Stimulated activated CD8-positive, alpha-beta memory T cell treated with anti-CD3 and anti-CD28 coated beads, Interleukin-15, amount 100 ng/mL, for 4 hours (primary cell): ENCODE measurements around the gene AMPH.
"Not testable (repeated sequence)": the region's sequence is repeated elsewhere in the genome, so short reads cannot be mapped to it uniquely, and the experiment has no call there.

ENCODE experiments used
- DNase-seq, 2 donors: peaks; one replicate each; pipeline ENCODE4 v3.0.0-alpha.2; 2020; ENCODE audit warnings: low read depth in 2 of 2

The AMPH gene

DNA sequence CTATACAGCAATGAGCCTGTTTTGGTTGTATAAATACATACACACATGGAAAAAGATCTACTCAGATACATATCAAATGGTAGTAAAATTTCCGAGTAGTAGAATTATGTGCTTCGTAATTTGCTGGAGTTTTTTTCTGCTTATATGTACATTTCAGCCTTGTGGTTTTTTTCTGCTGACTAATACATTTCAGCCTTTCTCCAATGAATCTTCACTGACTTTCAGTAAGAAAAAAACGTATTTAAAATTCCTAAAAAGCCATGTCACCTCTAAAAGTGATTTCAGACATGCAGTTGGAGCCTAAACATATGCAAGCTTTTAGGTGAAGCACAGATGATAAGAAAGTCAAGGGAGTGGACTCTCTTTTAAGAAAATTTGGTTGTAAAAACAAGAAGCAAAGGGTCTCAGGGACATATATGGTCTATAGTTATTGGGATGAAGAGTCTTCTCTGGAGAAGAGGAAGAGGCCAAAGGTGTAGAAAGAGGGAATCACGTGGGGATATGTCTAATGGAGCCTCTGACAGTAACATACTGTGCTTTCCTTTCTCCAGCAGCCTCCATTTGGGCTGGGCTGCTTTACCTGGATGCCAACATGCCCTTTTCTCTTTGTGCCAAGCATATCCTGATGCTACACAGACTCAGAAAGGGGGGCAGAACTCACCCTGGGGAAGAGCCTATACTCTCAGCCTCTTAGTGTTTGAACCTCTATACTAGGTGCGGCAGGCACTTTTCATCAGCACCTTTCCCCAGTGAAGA is 2.4 kb downstream of the AMPH start:
- no peak for DNase-seq

DNA sequence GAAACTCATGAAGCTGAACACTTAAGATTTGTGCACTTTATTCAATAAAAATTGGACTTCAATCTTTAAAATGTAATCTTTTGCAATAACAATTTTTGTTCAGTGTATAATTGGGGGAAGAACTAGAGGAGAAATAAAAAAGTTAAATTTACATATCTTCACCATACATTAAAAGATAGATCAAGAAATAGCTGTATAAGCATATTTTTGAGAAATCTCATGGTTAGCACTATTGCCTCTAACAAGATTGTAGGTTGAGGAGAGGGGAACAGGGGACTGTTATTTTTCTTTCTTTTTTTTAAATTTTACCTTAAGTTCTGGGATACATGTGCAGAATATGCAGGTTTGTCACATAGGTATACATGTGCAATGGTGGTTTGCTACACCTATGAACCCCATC is 5.3 kb downstream of the AMPH start:
- no peak for DNase-seq

DNA sequence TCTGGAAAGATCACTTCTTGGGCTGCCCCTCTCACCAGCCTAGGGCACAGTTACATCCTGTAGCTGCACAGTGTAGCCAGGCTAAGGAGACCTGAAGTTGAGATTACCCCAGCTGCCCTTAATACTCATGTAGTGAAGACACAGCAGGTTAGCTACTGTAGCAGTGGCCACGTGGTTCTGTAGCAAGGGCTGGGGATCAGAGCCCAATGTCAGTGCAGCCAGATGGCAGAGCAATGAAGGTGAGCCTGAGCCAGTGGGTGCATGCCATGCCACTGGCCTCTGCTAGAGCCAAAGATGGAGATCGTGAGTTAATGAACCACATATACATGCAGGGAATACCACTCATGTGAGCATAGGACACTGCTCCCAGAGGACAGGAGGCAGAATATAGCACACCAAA is 15.5 kb downstream of the AMPH start:
- DNase-seq: no peak

DNA sequence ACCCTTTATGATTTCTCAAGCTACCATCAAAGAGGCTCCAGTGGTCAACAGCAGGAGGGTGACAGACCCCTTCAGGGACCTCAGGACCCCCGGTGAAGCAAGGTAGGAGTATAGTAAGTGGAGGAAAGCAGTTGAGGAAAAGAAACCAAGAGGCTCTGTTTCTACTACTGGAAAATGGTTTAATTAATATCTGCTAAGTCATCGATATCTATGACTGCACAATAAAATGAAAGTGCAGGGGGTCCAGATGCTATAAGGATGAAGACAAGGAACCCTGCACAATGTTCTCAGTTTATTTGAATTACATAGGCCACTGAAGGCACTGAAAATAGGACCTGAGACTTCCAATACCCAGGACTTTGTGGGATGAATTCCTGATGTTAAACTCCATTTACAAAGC is 23.7 kb downstream of the AMPH start:
- no peak for DNase-seq

DNA sequence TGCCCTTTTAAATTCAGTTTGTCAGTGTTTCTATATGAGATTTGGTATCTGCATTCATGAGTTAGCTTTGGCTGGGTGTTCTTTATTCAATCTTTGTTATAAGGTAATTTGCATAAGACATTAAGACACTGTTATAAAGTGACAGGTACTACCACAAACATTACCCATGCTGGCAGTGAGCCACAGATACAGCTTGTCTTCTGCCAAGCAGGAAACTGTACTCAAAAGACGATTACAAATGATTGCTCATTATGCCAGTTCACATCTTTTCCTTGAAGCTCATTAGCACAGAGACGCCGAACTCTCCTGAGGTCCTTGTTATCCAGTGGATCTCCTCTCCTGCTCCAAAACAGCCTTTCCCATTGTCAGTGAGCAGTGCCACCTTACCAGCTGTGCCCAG is 30.4 kb downstream of the AMPH start:
- DNase-seq: no peak

DNA sequence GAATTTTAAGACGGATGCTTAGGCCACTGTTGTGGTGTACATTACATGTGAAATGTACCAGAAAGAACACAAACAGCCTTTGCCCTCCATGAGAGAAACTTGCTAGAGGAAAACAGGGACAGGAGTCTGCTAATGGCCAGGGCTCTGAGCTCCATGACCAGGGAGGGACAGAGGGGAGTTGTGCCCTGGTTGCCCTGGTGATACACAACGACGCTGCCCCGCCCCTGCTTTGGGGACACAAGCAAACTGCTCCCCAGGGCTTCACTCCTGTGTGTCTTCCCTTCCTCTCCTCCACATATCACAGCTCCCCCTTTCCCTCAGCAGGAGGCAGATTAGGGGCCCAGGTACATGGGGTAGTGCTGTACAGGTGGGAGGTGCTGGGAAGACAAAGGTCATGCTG is 36.2 kb downstream of the AMPH start:
- no peak for DNase-seq

DNA sequence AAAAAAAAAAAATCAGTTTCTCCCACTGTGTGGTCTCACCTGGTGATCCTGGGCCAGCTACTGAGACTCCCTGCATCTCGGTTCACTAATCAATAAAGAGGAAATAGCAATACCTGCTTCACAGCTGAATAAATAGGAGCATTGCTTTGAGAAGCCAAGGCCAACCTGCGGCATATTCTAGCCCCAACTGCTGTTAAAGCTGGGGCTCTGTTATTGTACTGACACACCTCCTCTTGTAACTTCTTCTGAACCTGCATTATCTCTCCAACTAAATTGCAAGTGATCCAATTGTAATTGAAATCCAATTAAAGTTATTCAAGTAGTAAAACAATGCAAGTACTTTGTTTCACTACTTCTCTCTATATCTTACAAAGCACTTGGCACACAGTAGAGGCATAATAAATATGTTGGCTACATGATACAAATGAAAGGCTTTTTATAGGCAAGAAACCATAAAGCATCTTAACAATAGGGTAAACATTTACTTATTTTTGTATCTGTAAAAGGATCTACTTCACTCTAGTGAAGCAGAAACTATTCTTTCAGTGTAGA is 38.4 kb downstream of the AMPH start:
- DNase-seq: no peak

- DNase-seq: no peak
Observed at GRCh38 chr7:38585572-38586354, 45.4 kb downstream of the AMPH start.

- DNase-seq: no peak
Observed at GRCh38 chr7:38584443-38585210, 46.5 kb downstream of the AMPH start.

DNA sequence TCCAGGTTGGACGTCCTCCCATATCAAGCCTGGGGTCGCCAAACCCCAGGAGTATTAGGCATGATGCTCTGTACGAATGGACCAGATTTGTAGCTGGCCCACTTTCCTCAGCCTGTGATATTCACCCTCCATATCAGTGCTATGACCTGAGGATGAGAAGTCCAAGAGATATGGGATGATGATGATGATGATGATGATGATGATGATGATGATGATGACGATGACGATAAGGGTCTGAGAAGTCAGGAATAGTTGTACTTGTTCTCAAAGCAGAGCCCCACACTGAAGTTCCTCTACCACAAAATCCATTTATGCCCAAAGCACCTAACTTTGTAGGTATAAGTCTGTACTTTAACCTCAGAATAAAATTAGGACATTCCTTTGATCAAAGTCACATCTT is 50.7 kb downstream of the AMPH start:
- DNase-seq: no peak

GRCh38 chr7:38574086-38574485 is 57.1 kb downstream of the AMPH start:
- no peak for DNase-seq

DNA sequence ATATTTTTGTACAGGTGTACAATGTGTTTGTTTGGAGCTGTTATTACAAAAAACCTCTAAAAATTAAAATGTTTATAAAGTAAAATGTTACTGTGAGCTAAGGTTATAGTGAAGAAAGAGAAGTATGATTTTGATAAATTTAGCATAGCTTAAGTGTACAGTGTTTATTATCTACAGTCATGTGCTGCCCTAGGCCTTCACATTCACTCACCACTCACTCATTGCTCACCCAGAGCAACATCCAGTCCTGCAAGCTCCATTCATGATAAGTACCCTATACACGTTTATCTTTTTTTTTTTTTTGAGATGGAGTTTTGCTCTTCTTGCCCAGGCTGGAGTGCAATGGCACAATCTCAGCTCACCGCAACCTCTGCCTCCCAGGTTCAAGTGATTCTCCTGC is 59.6 kb downstream of the AMPH start:
- DNase-seq: not testable (repeated sequence)

DNA sequence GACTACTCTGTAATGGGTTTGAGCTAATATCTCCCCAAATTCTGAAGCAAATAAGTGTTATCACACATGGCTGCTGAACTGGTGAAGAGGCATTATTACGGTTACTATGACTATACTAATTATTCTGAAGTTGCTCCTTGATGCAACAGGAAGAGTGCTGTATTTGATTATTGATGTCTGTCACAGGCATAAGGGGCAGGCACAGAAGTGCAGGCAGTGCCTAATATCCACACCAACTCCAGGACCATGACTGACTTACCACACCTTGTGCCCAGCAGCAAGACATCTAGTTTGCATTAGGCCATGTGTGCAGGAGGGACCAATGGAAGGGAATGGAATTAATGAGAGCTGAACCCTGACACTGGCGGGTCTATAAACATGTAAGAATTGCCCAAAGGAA is 62.7 kb downstream of the AMPH start:
- DNase-seq: no peak

DNA sequence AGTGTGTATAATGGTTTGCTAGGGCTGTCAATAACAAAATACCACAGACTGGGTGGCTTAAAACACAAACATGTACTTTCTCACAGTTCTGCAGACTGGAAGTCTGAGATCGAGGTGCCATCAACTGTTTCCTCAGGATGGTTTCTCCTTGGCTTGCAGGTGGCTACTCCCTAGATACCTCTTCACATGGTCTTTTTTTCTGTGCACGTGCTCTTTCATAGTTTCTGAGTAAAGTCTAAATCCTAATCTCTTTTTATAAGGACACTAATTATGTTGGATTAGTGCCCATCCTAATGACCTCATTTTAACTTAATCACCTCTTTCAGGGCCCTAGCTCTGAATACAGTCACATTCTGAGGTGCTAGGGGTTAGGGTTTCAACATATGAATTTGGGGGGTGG is 65.9 kb downstream of the AMPH start:
- DNase-seq: no peak

DNA sequence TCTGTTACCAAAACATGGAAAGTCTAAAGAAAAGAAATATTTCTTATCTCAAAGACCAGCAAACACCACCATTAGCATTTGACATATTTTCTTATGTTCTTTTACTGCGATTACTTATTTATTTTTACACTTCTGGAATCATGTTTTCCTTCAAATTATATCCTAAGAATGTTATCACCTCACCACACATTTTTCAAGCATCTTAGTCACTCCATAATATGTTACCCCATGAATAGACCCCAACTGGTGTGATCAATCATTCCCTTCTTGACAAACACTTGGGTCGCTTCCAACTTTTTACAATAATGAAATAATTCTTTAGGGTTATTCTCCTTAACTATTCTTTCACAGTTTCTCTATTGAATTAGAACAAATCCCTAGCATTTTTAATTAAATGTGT is 67.4 kb downstream of the AMPH start:
- no peak for DNase-seq

- no peak for DNase-seq
Observed at GRCh38 chr7:38561166-38561565, 70.0 kb downstream of the AMPH start.

- DNase-seq: no peak
Observed at GRCh38 chr7:38558761-38559345, 72.3 kb downstream of the AMPH start.

DNA sequence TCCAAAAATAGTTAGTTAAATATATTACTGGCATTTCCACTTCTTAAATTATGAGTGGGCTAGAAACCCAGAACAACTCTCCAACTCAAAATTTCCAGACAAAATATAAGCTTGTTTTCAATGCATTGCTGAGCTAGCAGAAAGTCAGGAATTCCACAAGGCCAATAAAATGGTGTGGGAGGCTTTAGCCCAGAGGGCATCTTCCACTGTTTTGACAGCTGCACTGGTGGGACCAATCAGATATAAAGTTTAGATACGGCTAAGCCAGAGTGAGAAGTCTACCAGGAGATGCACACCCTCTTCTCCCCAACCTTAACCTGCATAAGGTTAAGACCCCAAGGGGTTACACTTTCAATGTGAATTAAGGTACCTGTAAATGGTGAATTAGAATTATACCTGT is 76.6 kb downstream of the AMPH start:
- no peak for DNase-seq

- DNase-seq: no peak
Observed at GRCh38 chr7:38550836-38551235, 80.3 kb downstream of the AMPH start.

DNA sequence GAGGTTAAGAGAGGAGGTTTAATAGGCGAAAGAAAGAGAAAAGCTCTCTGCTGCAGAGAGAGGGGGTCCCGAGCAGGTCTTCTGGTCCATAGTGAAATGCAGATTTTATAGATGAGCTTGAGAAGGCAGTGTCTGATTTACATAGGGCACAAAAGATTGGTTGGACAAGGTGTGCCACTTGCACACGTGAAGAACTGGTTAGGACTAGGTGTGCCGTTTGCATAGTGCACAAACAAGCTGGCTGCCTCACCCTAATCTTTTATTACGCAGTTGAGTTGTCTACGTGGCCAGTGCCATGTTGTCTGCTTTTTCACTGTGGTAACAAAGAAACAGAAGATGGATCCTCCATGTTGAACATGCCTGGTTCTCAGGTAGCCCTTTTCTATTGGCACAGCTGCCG is 82.6 kb downstream of the AMPH start:
- DNase-seq: no peak

- no peak for DNase-seq
Observed at GRCh38 chr7:38546763-38547162, 84.4 kb downstream of the AMPH start.

DNA sequence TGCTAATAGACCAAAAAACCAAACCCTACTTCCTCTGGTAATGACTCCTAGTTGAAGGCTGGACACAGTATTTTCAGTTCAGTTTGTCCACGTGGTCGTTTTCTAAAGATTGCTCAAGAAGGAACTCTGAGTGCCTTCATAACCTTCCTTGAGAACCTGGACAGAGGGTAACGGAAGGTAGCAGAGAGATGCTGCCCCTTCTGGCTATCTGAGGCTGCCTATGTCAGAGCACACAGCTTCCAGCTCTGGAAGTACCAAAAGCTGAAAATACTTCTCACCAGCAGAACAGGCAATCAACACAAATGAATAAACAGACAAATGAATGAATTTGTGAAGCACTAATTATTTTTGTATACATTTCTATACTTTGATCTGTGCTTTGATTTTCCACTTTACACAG is 85.2 kb downstream of the AMPH start:
- DNase-seq: no peak
